Stimulated activated CD8-positive, alpha-beta memory T cell treated with anti-CD3 and anti-CD28 coated beads, Interleukin-4, amount 100 ng/mL, for 24 hours (primary cell): ENCODE measurements around the gene NCMAP.

Experiments used
- DNase-seq: peaks from one replicate; pipeline ENCODE4 v3.0.0-alpha.2; 2020; ENCODE audit warnings: low read depth

The NCMAP gene

DNA sequence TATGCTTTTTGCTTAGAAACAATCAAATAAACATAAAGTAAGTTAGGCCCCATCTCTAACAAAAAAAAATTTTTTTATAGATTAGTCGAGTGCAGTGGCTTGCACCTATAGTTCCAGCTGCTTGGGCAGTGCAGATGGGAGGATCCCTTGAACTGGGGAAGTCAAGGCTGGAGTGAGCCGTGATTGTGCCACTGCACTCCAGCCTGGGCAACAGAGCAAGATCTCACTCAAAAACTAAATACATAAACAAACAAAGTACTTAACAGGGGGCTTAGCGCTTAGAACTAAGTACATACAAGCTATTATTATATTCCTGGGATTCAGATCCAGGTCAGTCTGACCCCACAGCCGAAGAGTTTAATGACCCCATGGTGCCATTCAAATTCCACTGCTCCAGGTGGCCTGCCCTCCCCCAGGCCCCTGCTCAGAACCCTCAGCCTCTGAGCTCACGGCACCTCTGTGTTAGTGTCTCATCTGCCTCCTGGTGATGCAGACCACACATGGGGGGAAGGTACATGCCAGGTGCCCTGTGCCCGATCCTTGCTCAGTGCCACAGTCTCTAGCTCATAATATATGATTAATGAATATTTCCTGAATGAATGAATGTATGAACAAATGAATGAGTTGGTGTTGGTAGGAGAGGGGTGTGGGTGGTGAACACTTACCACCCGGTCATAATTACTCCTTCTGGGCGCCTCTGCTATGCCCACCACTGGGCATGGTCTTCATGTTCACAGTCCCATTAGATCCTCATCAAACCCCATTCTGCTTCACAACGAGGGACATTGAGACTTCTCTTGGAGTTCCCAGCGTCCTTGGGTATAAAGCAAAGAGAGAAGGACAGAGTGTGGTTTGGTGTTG is 14.6 kb downstream of the NCMAP start:
- no peak for DNase-seq

DNA sequence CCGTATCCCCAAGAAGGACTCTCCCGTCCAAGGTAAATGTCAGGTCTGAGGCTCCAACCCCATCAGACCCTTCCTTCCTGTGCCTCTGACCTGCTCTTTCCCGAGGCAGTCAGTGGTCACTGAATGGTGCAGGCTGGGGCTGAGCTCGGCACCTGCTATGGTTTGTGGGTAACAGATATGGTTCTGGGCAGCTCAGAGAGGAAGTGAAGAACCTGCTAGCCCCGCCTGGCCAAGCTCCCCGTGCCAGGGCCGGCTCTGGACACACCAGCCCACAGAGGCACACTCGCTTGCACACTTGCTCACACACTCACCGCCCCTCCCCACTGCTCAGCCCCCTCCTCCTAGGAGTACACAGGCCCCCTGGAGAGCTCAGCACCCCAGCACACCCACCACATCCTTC is 16.4 kb downstream of the NCMAP start:
- no peak for DNase-seq

DNA sequence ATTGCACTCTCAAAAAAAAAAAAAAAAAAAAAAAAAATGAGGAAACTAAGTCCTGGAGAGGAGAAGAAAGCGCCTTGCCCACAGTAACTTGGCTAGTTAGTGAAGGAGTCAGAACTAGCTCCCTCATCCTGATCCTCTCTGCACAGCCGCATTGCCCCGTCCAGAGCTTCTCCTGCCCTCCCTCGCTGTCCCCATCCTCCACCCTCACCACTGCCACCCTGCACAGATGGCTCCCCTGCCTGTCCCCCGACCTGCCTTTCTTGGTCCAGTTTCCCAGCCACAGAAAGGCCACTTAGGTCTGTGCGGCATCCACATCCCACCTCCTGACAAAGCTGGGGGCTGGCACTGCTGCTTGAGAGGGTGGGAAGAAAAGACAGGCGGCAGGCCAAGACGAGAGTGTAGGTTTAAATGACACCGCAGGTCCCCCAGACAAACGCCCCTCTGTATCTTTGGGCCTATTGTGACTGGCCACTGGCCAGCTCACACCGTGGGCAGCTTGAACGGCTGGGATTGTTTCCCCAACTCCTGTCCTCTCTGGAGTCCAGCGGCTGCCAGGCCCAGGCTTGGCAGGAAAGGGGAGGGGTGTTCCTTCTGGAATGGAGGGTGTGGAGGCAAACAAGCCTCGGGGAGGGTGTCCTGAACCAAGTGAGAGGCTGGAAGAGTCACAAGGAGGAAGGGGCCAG is 20.2 kb downstream of the NCMAP start:
- DNase-seq = no peak

DNA sequence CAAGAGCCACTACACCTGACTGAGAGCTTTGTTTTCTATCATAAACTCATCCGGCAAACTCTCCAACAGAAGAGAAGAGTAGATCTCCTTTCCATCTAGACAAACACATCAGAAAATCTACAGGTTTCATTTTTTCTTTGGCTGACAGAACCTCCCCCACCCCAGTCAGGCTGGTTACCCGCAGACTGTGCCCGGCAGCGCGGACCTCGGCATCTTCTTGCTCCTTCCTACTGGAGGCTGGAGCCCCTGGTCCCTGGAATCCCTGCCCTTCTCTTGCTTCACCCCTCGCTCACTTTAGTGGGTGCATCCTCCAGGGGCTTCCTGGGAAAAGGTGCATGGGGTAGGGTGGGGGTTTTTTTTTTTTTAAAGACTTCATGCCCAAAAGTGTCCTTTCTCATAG is 23.0 kb downstream of the NCMAP start:
- DNase-seq = no peak

DNA sequence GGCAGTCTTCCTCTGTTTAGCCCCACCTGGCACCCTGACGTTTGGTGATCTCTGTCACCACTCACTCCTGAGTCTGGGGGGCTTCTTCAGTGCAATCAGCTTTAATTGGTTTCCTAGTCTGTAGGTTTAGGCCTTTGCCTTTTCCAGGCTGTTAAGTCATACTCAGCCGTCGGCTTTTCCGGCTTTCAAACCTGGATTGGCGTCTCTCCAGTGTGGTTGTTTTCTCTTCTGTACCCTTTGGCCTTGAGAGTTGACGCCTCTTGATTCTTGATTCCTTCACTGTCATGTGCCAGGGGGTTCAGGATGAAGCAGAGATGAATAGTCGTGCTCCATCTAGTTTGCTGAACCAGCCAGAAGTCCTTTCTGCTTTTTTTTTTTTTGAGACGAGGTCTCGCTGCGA is 24.9 kb downstream of the NCMAP start:
- DNase-seq = no peak

DNA sequence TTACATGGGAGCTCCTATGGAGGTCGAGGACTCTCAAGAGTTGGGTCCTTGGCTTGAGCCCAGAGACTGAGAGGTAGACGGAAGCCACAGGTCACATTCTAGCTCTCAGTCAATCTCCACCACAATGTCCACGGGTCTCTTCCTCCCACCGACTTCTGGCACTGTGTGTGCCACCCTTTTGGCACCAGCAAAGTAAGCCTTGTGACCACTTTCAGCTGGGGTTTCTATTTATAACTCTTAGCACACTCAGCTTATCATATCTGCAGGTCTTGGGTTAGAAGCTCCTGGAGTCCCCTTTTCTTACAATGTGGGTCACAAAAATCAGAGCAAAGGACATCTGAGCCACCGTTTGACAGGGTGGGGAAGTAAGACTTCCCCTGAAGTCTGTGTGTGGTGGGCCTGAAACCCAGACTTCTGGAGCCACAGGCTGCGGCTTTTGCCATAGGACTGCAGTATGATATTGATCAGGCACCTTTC is 28.3 kb downstream of the NCMAP start:
- DNase-seq = no peak

DNA sequence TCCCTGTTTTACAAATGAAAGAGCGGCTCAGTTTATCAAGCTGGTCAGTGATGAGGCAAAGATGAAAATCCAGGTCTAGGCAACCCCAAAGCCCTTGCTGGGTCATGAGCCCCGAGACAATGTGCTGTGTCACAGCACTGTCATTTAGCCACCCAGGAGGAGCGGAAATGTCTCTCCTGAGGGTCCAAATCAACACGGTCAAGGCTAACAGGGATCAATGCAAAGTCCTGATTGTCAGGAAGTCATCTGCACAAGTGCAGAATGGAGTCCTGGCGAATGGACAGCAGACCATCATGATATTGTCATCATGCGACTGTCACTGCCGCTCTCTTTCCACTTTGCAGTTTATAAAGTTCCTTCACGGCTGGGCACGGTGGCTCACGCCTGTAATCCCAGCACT is 30.2 kb downstream of the NCMAP start:
- no peak for DNase-seq

DNA sequence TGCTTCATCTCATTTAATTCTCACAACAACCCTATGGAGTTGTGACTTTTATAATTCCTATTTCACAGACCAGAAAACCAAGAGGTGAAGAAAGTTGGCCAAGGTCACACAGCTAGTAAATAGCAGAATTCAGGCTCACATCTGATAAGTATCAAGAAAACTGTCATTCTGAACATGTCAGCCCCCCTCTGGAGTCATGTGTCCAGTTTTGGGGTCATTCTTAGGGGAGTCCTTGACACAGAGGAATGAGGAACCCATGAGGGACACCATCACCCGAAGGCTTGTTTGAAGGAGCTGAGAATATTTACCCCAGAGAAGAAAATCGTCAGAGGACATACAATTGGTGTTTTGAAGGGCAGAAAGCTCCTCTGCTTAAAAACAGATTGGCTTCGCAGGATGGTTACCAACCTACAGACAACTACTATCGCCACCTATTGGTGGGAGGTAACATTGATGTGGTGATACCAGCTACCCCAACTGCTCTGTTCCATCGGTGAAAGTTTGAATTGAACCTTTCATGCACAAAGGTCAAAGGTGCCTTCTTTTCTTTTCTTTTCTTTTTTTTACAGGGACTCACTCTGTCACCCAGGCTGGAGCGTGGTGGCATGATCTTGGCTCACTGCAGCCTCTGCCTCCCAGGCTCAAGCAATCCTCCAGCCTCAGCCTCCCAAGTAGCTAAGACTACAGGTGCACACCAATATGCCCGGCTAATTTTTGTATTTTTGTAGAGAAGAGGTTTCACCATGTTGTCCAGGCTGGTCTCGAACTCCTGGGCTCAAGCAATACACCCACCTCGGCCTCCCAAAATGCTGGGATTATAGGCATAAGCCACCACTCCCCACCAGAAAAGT is 31.3 kb downstream of the NCMAP start:
- peak; percentile 1 for DNase-seq

DNA sequence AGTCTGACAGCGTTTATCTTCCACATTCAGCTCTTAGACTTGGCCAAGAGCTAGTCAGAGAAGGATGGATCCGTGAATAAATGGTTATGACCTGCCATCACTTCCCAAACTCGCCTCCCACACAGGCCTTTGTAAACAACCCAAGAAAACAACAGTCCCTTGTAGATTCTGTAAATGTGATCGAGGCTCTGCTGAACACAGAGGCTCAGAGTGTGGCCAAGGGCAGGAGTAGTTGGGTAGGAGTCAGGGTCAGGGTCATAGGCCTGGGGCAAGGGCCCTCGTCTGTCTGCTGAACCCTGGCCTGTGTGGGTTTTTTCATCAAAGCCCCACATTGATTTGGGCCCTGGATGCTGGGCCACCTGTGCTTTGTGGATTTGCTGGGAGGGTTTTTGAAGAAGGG is 32.7 kb downstream of the NCMAP start:
- no peak for DNase-seq

DNA sequence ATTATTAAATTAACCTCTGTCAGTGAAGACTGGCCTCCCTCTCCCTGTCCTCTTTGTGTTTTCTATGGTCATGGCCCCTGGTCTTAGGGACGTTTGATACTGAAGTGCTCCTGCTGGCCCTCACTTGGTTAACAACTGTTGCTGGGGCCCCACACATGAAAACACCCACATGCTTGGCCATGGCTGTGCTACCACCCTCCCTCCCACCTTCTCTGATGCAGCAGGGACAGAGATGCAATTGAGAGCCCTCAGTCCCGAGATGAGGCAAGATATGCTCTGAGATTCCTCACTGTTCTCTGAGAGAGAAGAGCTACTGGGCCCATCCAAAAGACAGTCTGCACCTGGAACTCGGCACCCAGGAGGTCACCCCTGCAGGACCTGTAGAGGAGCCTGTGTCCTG is 33.3 kb downstream of the NCMAP start:
- DNase-seq = no peak

DNA sequence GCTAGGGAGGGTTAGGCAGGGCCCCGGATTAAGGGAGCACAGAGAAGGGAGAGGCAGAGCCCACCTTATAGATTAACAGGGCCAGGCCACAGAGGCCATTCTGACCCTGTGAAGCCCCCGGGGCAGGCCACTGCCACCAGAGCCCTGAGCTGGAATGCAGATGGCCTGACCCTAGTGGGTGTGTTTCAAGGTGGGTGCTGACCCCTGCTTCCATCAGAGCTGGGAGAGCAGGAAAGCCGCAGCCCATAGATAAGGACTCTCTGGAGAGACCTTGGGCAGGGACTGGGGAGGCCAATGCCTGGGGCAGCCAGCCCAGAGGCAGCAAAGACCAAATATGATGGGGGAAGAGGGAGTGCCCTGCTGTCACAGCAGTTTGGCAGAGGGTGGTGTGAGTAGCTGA is 35.9 kb downstream of the NCMAP start:
- no peak for DNase-seq

DNA sequence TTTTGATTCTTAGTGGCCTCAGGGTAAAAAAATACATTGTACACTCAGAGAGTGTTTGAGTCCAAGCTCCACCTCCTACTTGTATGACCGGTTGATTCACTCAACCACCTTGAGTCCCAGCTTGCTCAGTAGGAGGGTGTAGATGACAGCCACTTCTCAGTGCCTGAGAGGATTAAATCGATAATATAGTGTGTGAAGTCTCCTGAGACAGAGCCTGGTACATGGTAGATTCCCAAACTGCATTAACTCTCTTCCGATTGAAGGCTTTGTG is 38.4 kb downstream of the NCMAP start:
- no peak for DNase-seq

DNA sequence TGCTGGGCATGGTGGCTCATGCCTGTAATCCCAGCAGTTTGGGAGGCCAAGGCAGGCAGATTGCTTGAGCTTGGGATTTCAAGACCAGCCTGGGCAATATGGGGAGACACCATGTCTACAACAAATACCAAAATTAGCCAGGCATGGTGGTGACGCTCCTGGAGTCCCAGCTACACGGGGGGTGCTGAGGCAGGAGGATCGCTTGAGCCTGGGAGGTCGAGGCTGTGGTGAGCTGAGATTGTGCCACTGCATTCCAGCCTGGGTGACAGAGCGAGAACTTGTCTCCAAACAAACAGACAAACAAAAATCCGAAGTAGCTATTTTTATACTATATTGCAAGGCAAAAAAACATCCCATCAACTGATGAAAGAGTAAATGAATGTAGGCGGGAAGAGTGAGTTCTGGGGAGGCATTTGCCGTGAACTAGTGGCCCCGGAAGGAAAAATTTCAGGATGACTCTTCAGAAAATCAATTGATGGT is 40.6 kb downstream of the NCMAP start:
- no peak for DNase-seq

DNA sequence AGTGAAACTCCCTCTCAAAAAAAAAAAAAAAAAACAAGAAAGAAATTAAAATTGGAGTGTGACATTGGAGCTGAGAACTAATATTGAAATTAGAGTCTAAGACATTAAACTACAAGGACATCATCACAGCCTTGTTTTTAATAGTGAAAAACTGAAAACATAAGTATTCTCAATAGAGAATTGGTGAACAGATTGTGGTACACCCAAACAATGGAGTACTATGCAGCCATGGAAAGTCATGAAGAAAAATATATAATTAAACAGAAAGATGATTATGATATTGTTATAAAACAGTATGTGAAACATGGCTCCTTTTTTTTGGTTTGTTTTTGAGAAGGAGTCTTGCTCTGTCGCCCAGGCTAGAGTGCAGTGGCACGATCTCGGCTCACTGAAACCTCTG is 43.4 kb downstream of the NCMAP start:
- no peak for DNase-seq

DNA sequence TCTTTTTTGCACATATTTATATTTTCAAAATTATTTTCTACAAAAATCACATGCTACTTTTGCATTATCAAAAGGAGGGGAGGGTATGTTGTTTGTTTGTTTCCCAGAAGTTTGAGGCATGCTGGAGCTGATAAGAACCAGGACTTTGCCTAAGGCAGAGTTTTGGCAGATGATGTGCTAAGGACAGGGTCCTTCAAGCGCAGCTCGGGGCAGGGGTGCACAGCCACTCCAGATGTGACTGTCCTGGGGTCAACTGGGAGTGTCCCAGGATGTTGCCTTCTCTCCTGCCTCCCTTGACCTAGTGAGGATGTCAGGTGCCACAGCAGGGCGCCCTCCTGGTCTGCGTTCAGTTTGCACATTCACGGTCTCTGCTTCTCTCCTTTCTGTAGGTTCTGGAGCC is 44.7 kb downstream of the NCMAP start:
- DNase-seq = no peak

DNA sequence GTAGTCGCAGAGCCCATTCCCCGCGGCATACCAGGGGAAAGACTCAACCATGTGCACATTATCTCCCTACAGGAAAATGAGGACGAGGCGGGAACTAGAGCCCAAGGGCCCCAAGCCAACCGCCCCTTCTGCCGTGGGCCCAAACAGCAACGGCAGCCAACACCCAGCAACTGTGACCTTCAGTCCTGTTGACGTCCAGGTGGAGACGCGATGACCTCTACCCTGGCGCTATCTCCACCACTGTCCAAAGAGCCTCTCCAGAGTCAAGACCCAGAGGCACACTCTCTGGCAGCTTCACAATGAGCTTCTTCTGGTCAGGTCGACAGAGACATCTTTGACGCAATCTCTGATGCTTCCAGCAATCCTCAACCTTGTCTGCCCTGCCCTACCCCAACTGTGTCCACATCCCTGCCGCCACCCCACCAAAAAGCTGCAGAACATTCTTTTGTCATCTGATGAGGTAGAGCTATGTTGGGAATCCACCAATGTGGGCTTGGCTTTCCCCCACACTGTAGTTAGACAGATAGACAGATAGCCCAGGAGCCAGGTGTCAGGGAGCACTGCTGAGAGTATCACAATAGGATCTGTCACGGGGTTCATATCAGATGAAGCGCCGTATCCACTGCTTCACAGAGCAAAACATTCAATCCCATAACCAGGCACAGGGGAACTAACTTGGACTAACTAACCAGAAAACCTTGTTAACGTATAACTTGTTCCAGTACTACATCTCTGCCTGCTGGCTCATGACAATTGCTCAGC is 49.8 kb downstream of the NCMAP start:
- no peak for DNase-seq

DNA sequence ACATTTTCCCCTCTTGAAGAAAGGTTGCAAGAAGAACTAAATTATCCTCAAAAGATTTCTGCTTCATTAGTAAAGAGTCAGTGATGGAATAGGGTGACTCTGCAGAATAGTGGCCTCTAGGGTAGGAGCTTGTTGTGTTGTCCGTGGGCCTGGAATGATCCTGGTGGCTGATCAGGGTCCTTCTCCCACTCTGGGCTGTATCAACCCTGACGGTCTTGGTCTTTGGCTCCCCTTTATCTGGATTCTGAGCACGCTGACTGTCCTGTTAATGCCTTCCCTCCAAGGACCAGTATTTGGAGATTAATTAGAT is 50.4 kb downstream of the NCMAP start:
- DNase-seq = no peak

DNA sequence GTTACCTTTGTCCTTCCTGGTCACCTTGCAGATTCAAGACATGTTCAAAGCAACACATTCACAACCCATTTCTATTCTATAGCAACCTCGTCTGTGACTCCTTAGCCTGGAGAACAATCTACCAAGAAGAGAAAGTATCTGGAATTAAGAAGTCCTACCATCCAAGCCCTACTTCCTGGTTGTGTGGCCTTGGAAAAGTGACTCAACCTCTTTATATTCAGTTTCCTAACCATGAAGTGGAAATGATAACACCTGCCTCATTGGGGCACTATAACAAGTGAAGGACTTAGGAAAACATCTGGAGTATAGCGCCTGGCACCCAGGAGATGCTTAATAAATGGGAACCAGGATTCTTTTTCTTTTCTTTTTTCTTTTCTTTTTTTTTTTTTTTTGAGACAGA is 50.7 kb downstream of the NCMAP start:
- no peak for DNase-seq

DNA sequence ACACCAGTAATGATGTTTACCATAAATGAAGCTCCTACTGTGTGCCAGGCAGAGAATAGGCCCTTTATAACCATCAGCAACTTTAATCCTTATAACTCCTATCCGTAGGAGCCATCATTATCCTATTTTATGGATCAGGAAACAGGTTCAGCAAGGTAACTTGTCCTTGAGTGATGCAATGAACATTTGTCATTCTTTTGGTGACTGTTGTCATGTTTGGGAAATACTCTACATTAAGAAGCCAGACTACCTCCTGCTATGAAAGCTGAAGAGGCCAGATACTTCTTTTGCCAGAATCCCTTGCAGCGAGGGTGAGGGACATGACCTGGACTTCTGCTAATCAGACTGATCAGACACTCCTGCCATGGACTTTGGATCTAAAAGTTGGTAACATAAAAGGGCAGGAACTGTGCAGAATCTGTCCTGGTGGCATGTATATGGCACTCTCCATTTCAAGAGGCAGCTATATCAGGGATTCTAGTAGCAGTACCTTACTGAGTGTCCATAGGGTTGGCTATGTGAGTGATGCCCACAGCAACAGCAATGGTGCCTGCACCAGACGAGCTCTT is 54.1 kb downstream of the NCMAP start:
- no peak for DNase-seq

DNA sequence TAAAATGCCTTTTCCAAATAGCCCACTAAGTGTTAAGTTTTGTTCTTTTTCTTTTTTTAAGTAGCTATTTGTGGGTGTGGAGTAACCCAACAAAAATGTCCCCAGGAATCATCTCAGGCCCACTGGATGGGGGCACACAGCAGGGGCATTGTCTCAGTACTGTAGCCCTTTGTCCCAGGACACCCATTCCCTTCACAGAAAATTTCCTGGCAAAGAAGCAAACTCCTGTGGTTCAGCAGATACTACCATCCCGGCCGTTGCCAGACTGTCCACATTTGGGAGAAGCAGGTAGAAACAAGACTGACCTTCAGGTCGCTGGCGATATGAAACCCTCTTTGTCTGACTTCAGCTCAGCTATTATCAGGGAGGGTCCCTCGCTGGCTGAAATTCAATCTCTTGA is 63.5 kb downstream of the NCMAP start:
- no peak for DNase-seq

DNA sequence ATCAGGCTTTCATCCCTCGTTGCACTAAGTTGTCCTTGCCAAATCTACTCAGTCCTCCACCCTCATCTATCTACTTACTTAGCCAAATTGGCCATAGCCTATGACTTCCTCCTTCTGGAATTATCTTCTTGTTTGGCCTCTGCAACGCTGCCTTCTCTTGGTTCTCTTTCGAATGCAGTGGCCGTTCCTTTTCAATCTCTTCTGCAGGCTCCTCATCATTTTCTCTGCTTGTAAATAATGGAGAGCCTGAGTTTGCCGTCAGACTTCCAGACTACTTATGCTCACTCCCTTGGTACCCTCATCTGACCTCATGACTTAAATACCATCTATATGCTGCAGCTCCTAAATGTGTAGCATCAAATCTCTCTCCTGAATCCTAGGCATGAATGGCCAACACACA is 64.8 kb downstream of the NCMAP start:
- no peak for DNase-seq

DNA sequence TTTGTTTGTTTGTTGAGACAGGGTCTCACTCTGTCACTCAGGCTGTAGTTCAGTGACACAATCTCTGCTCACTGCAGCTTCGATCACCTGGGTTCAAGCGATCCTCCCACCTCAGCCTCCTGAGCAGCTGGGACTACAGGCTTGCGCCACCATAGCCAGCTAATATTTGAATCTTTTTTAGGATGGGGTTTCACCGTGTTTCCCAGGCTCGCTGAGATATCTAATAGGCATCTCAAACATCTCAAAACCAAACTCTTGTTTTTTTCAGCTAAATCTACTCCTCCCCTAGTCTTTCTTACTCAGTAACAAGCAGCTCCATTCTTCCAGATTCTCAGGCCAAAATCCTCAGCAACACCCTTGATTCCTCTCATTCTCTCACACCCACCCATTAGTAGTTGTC is 65.2 kb downstream of the NCMAP start:
- DNase-seq = no peak
